8988T (cell line): ENCODE measurements around the gene CLTCL1.
"Not testable (repeated sequence)": the region's sequence is repeated elsewhere in the genome, so short reads cannot be mapped to it uniquely, and the experiment has no call there.

Experiments used
- DNase-seq: peaks from one replicate; pipeline ENCODE4 v3.0.0; 2011

The CLTCL1 gene

GRCh38 chr22:19214078-19214473 lies 77.4 kb downstream of the CLTCL1 start:
- no peak for DNase-seq

GRCh38 chr22:19213442-19214077 lies 78.0 kb downstream of the CLTCL1 start:
- no peak for DNase-seq

- no peak for DNase-seq
Observed at GRCh38 chr22:19213001-19213400, 78.5 kb downstream of the CLTCL1 start.

GRCh38 chr22:19212302-19212870 lies 79.1 kb downstream of the CLTCL1 start:
- DNase-seq = no peak

- no peak for DNase-seq
Observed at GRCh38 chr22:19210188-19210587, 81.3 kb downstream of the CLTCL1 start.

- no peak for DNase-seq
Observed at GRCh38 chr22:19208287-19208847, 83.2 kb downstream of the CLTCL1 start.

- DNase-seq = no peak
Observed at GRCh38 chr22:19207884-19208283, 83.6 kb downstream of the CLTCL1 start.

GRCh38 chr22:19207401-19207808 lies 84.1 kb downstream of the CLTCL1 start:
- DNase-seq = no peak

GRCh38 chr22:19206287-19206686 lies 85.2 kb downstream of the CLTCL1 start:
- DNase-seq = no peak

- DNase-seq = no peak
Observed at GRCh38 chr22:19204640-19205039, 86.9 kb downstream of the CLTCL1 start.

- no peak for DNase-seq
Observed at GRCh38 chr22:19203834-19204233, 87.7 kb downstream of the CLTCL1 start.

GRCh38 chr22:19202799-19203186 lies 88.7 kb downstream of the CLTCL1 start:
- not testable (repeated sequence) for DNase-seq

- DNase-seq = no peak
Observed at GRCh38 chr22:19201869-19202798, 89.4 kb downstream of the CLTCL1 start.

- no peak for DNase-seq
Observed at GRCh38 chr22:19201130-19201868, 90.2 kb downstream of the CLTCL1 start.

GRCh38 chr22:19199479-19199878 lies 92.0 kb downstream of the CLTCL1 start:
- DNase-seq = no peak

- DNase-seq = no peak
Observed at GRCh38 chr22:19197997-19198865, 93.3 kb downstream of the CLTCL1 start.

GRCh38 chr22:19196841-19197612 lies 94.5 kb downstream of the CLTCL1 start:
- DNase-seq = no peak

GRCh38 chr22:19195796-19196731 lies 95.5 kb downstream of the CLTCL1 start:
- DNase-seq = no peak

GRCh38 chr22:19194766-19195536 lies 96.6 kb downstream of the CLTCL1 start:
- no peak for DNase-seq
